GM19397 (cell line): Measurements from ENCODE around the gene TM7SF2.
"Not testable (repeated sequence)": the region's sequence is repeated elsewhere in the genome, so short reads cannot be mapped to it uniquely, and the experiment has no call there.

Experiments used
- ATAC-seq: cut with Tn5 transposase; IDR thresholded peaks from one replicate; pipeline ENCODE4 v1.9.1; 2021; ENCODE audit warnings: mild to moderate bottlenecking, moderate library complexity; ENCODE audit not compliant: unreplicated experiment

TM7SF2 gene

GRCh38 chr11:65150131-65150508 lies 38.4 kb downstream of the TM7SF2 start:
- not testable (repeated sequence) for ATAC-seq

- no peak for ATAC-seq
Observed at GRCh38 chr11:65150509-65151299, 39.0 kb downstream of the TM7SF2 start.

- ATAC-seq, result no peak
Observed at GRCh38 chr11:65151331-65151899, 39.7 kb downstream of the TM7SF2 start.

GRCh38 chr11:65152122-65152521 lies 40.5 kb downstream of the TM7SF2 start:
- ATAC-seq, result no peak

GRCh38 chr11:65156256-65156655 lies 44.6 kb downstream of the TM7SF2 start:
- no peak for ATAC-seq

- ATAC-seq, result no peak
Observed at GRCh38 chr11:65156926-65157325, 45.3 kb downstream of the TM7SF2 start.

- ATAC-seq, result no peak
Observed at GRCh38 chr11:65157336-65157735, 45.7 kb downstream of the TM7SF2 start.

- ATAC-seq, result no peak
Observed at GRCh38 chr11:65159012-65159411, 47.3 kb downstream of the TM7SF2 start.

GRCh38 chr11:65160643-65161042 lies 49.0 kb downstream of the TM7SF2 start:
- ATAC-seq, result no peak

GRCh38 chr11:65163684-65164083 lies 52.0 kb downstream of the TM7SF2 start:
- no peak for ATAC-seq
